PC-9 (cell line): ENCODE measurements around the gene DNALI1.

Experiments
- EZH2 ChIP-seq: fragments of 200-600 bp; sonication (generic); IDR thresholded peaks from 2 replicates; pipeline ENCODE4 v1.8.0; 2017; ENCODE audit warnings: antibody characterized with exemption, low read depth
- TF ChIP-seq, protein P1 (sequence below): fragments of 200-600 bp; sonication (generic); conservative IDR thresholded peaks from 2 replicates; pipeline ENCODE4 v1.6.1; 2017; ENCODE audit warnings: mixed run types, antibody characterized with exemption, mild to moderate bottlenecking, moderate library complexity

DNA sequence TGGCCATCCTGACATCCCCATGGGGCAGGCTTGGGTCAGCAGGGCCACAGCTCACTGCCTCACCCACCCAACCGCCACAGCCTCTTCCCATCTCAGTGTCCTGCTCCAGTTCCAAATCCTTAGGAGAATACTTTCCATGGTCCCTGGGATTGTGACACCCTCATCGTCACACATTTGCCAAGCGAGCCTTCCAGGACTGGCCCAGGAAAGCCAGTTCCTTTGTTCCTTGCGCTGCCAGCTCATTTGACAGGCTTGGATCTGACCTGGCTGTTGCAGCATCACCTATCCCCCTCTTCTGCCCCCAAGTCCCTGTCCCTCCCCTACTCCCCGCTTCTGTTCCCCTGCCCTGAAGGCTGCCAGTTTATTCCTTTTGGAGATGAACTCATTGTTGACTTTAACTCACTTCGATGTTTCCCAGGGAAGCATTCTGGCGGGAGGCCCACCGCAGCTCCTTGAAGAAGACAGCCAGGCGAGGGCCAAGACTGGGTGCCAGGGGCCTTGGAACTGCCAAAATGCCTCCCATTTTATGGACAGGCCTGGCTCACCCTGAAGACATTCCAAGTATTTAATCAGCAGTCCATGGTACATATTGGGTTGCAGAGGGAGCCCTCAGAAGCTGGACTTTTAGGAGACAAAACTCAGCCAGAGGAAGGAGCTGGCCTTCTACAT is 49.2 kb downstream of the DNALI1 start:
- TF ChIP-seq EZH2 = no peak
- TF ChIP-seq, protein P1, sequence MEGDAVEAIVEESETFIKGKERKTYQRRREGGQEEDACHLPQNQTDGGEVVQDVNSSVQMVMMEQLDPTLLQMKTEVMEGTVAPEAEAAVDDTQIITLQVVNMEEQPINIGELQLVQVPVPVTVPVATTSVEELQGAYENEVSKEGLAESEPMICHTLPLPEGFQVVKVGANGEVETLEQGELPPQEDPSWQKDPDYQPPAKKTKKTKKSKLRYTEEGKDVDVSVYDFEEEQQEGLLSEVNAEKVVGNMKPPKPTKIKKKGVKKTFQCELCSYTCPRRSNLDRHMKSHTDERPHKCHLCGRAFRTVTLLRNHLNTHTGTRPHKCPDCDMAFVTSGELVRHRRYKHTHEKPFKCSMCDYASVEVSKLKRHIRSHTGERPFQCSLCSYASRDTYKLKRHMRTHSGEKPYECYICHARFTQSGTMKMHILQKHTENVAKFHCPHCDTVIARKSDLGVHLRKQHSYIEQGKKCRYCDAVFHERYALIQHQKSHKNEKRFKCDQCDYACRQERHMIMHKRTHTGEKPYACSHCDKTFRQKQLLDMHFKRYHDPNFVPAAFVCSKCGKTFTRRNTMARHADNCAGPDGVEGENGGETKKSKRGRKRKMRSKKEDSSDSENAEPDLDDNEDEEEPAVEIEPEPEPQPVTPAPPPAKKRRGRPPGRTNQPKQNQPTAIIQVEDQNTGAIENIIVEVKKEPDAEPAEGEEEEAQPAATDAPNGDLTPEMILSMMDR = no peak
